Fibroblast of gingiva (primary cell): ENCODE results near the gene ANXA10.
"Not testable (repeated sequence)": the region's sequence is repeated elsewhere in the genome, so short reads cannot be mapped to it uniquely, and the experiment has no call there.

ENCODE experiments used
- DNase-seq: peaks from one replicate; pipeline ENCODE4 v3.0.0-alpha.2; 2011; ENCODE audit warnings: low read depth

ANXA10 gene, protein sequence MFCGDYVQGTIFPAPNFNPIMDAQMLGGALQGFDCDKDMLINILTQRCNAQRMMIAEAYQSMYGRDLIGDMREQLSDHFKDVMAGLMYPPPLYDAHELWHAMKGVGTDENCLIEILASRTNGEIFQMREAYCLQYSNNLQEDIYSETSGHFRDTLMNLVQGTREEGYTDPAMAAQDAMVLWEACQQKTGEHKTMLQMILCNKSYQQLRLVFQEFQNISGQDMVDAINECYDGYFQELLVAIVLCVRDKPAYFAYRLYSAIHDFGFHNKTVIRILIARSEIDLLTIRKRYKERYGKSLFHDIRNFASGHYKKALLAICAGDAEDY

DNA sequence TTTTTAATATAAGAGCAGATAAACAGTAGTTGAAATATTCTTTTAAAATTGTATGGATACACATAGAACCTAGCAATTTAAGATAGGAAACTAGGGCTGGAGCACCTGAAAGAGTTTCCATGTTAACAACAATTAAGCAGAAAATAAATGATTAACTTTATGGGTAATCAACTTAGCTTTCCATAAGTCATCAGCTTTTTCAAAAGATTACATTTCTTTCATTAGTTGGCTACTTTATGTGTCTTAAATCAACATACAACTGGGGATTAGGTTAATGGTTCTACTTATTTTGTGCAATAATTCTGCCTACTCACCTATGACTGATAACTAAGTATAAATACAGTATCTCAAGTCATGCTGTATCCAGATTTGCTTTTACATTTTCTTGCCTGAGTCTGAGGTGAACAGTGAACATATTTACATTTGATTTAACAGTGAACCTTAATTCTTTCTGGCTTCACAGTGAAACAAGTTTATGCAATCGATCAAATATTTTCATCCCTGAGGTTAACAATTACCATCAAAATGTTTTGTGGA lies at the start of gene ANXA10:
ANXA10 (plus strand) TSS at position 362 of the 537 bp plus-strand sequence; CDS start at position 526, 164 bp downstream.
- no peak for DNase-seq

DNA sequence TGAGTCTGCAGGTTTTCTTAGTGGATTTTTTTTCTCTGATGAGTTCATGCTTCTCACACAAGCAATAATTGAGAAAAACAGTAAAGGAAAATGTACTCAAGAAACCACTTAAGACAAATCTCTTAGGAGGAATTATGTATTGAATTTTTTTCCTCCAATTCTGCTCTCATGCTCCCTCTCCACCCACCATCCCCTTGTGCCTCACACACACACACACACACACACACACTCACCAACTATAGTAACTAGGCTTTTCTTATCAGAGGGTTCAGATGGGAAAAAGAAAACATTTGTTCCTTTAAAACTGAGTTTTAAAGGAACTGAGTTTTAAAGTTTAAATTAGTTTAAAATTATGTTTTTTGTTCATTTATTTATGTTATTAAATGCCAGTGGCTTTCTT lies 47.0 kb upstream of the ANXA10 start:
- no peak for DNase-seq

DNA sequence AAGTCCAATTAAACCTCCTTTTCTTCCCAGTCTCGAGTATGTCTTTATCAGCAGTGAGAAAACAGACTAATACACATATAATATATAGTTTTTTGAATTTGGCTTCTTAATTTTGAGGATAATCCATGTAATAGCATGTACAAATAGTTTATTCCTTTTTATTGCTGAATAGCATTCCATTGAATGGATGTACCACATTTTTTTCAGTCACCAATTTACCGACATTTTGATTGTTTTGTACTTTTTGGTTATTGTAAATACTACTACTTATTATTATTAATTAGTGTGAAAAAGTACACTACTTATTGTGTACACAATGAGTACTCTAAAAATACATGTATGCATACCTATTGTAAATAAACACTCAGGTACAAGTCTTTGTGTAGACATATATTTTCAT lies 42.3 kb upstream of the ANXA10 start:
- DNase-seq: no peak

DNA sequence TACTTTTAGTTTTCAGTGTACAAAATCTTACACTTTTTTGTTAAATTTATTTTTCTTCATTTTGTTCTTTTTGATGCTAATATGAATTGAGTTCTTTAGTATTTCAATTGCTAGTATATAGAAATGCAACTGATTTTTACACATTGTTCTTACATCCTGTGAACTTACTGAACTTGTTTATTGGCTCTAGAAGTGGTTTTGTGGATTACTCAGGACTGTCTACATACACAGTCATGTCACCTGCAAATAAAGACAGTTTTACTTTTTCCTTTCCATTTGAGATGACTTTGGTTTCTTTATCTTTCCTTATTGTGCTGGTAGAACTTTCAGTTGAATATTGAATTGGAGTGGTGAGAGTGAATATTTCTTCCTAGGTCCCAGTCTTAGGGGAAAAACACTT lies 40.8 kb upstream of the ANXA10 start:
- DNase-seq: no peak

DNA sequence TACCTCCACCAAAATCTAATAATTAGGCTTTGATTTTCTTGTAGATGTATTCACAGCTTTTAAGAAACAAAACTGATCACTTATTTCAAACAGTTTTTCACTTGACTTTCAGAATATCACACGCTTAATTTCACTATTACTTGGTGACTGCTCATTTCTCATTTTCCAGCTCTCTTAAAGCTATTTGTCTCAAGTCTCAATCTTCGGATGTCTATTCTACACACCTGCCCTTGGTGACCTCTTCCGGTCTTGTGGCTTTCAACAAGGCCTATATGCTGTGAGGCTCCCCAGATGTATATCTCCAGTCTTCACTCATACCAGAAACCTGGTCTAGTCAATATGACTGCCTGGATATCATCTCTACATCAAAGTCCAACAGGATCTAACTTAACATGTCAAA lies 34.9 kb upstream of the ANXA10 start:
- no peak for DNase-seq

DNA sequence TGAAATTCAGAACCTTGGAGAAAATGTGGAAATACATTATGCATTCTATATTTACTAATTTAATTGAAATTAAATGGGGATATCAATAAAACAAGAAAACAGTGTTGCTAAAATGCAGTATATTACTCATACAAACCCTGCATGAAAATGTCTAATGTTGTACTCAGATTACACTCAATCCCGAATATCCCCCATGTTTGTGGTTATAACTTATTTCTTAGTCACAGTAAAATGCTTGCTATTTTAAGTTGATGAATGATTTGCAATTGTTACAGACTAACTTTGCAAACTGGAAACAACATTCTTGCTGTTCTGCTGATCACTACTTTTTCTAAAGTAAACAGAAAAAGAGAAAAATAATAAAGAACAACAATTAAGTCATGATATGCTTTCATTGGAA lies 33.1 kb upstream of the ANXA10 start:
- DNase-seq: peak; percentile 5

DNA sequence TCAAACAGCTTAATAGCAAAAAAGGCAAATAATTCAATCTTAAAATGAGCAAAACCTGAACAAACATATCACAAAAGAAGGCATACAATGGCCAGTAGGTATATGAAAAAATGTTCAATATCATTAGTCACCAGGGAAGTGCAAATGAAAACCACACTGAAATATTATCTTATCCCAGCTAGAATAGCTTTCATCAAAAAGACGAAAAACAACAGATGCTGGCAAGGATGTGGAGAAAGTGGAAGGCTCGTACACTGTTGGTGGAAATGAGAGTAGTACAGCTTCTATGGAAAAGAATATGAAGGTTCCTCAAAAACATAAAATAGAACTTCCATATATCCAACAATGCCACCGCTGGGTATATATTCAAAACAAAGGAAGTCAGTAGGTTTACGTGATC lies 29.3 kb upstream of the ANXA10 start:
- DNase-seq: no peak

DNA sequence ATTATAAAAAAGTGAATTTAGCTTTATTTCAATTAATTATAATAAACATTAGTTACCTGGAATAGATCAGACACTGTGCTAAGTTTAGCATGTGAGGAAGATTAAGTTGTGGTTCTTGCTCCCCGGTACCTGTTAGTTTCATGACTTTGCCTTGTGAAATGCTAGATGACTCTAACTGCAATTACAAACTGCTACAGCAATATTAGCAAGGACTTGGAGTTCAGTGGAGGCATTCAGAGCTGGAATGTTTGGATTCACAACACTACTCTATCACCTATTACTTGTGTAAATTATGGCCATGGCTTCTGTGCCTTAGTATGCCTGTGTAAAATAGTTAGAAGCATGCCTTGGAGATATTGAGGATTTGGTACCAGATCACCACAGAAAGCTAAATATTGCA lies 21.4 kb upstream of the ANXA10 start:
- no peak for DNase-seq

DNA sequence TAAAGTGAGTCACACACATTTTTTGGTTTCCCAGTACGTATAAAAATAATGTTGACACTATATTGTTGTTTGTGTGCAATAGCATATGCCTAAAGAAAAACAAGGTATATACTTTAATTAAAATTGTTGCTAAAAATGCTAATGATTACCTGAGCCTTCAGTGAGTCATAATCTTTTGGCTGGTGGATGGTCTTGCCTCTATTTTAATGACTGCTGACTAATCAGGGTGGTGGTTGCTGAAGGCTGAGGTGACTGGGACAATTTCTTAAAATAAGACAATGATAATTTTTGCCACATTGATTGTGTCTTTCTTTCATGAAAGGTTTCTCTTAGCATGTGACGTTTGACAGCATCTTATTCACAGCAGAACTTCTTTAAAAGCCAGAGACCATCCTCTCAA lies 21.0 kb upstream of the ANXA10 start:
- DNase-seq: no peak

DNA sequence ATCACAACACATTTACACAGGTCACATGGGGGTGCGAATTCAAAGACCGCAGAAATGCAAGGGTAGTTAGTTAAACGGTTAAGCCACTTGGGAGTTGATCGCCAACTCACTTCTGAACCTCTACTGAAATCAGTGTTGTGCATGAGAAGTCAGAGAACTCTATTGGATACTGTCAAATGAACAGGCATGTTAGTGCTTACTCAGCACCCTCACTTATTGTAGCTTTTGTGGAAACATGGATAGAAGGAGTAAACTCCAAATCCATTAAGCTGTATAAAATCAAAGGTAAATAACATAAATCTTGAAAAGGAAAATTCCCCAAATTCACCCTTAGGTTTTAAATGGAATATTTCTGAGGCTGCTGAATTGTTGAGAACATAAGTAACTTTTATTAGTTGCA lies 17.5 kb upstream of the ANXA10 start:
- DNase-seq: no peak

DNA sequence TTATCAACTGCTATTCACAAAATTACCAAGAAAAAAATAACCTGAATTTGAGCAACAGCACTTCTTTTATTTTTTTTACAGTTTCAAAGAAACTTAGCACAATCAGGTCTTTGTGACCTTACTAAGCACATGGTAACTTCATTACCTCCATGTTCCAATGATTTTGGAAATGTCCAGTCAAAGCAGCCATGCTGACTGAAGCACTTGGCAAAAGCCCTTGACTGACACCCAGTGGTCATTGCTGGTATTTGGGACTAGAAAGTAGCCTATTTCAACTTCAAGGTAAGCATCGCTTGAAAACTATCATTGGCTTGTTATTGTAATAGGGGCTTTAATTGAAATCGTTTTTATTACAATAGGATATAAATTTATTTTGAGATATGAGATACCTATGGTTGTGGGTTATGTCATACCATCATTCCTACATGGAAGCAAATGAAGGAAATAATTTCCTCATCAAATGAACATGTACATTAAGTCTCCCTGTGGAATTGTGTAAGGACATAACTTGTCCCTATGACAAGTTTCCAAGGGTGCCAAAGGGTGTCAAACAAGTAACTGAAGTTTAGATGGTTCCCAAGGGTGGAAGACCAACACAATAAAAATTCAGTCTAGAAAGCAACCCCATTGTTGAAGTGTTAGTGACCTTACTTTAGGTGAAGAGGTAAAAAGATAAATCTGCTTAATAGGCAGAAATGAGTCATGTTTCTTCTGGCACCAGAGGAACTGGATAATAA lies 15.2 kb upstream of the ANXA10 start:
- DNase-seq: peak; percentile 34

DNA sequence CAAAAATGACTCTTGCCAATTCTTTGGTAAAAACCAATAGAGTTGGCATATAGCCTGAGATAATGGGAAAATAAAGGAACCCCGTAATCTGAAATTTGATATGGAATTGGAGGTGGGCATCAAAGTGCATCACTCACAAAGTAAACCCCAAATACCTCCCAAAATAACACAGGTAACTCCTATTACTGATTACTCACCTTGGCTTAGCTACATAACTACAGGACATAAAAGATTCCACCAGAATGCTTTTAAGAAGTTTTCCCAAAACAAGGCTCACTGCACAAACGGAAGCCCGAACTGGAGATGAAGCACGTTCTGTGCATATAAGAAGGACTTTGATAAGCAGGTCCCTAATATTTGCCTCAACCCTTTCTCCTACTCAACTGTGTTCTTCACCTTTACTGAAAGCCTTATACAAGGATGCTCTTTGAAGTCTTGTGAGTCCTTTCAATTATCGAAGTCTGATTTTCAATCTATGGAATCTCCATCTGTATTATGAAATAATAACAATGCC lies 14.6 kb upstream of the ANXA10 start:
- no peak for DNase-seq

DNA sequence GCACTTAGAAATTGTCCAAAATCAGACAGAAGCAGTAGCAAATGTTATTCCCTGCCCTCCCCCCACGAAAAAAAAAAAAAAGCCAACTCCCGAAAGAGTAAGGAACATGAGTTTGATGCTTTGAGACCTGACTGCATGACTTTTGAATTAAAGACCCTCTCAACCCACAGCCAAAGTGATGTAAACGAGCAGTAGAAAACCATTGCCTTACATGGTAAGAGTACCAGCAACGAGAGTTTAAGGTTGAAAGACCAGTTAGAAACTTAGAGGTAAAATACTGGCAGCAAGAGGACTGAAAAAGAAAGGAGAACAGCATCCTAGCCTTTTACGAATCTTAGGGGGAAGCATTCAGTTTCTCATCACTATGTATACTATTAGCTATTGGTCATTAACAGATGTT lies 10.0 kb upstream of the ANXA10 start:
- DNase-seq: no peak

DNA sequence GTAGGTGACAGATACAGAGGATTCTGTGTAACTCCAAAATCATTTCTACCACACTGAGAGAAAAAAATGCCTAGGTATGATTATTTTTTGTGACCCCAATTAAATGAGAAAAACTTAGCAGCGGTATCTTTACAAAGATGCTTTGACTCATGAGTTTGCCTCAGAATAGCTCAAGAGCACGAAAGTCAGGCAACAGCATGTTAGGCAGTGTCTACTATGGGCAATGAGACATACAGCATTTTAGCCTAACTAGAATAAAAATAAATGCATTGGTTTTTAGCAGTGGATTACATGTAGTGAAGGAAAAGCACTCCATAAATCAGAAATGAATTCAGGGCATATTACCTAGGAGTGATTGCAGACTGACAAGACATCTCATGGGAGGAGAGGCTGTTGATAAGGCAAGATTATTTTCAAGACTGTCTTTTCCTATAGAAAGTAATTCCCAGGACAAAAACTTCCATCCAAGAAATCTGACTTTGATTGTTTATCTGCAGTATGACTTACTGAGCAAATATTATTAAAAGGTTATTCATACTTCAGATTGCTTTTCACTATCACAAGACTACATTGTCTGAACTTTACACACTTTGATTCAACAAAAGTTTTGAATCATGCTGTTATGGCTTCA lies 3.6 kb downstream of the ANXA10 start:
- DNase-seq: no peak

DNA sequence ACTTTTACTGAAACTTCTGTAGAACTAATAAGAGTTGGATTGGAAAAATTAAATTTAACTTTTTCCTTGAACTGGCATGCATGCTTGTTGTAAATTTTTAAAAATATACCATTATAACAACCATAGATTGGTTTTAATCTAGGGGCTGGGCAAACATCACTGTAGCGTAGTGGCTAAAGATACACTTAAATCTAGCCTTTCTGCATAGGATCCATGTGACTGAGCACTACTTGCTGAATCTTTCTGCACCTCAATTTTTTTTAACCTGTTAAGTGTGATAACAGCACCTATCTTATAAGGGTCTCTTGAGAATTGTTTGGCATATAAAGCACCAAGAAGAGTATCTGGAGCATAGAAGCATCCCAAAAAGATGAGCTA lies 4.1 kb downstream of the ANXA10 start:
- DNase-seq: no peak

DNA sequence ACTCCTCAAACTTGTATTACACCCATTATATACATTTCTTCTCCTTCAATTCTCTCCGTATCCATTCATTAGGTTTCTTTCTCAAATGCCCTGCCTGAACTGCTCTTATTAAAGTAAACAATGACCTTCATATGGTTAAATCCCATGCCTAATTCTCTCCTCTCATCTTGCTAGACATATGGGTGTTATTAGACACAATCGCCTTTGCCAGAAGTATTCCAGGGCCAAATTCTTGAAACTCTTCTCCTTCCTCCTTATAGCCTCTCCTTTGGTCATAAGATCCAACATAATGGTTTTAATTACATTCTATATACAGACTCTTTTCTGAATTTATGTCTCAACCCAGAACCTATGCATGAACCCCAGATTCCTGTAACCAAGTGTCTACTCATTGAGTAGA lies 4.8 kb downstream of the ANXA10 start:
- DNase-seq: peak; percentile 49

DNA sequence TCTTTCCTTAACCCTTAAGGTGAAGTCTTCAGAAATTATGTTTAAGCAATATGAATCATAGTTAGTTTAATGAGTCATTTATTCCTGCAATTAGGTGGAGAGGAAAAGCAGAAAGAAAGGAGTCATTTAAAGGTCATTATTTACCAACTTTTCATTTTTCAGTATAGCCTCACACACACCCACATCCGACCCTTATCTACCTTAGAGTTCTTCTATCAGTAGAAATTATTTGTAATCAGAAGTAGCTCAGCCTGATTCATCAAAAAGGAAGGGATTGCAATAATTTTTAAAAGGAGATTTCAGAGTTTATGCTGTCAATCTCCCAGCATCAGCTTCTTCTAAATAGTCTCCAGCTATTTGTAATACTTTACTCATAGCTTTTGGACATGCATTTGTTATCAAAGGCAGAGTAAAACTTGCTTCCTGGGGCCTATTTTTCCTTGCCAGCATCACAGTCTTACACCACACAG lies 5.9 kb downstream of the ANXA10 start:
- no peak for DNase-seq

DNA sequence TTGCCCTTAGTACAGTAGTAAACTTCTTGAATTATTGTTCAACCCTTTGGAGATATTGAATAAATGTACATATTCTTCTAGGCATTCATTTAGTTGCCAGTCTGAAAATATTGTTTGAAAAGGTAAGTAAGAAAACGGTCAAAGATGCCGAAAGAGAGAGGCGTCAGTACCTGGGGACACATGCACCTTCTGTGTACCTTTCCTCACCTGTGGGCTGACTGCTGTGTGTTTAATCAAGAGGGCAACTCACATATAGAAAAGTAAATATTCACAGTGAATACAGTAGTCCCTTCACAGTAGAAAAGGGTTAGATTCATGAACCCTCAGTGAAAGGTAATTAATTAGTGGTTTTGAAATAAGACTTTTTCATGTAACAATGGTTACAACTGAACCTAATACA lies 6.9 kb downstream of the ANXA10 start:
- DNase-seq: no peak

DNA sequence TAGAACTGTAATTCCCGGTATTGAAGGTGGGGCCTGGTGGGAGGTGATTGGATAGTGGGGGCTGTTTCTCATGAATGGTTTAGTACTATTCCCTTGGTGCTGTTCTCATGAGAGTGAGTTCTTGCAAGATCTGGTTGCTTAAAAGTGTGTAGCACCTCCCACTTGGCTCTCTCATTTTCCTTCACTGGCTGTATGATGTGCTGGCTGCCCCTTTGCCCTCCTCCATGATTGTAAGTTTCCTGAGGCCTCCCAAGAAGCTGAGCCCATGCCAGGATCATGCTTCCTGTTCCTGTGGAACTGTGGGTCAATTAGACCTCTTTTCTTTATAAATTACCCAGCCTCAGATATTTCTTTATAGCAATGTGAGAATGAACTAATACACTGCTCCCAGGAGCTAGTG lies 8.7 kb downstream of the ANXA10 start:
- DNase-seq: no peak

DNA sequence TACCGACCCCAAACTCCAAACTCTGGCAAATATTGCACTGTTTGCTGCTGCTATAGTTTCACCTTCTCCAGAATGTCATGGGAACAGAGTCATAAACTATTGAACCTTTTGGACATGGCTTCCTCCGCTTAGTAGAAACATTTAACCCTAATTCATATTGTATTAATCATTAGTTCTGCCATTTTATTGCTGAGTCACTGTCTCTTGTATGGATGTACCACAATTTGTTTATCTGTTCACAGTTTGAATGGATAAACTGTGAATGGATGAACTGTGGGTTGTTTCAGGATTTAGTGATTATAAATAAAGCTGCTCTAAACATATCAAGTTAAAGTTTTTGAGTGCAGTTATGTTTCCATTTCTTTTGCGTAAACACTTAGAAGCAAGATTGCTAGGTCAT lies 10.1 kb downstream of the ANXA10 start:
- no peak for DNase-seq

DNA sequence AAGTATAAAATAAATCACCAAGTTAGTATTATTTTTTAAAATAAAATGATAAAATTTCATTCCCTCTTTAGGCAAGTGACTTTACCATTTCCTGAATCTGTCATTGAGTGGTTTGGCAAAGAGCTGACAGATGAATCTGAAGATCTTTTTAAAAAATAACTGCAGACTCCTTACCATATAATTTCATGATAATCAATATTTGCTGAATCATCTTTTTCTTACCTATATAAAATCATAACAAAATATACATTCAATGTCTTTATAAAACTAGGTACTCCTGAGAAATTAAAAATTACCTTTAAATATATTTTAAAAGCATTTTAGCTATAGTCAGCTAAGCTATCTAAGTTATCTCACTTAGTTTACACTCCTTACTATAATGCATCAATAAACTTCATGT lies 17.2 kb downstream of the ANXA10 start:
- no peak for DNase-seq

DNA sequence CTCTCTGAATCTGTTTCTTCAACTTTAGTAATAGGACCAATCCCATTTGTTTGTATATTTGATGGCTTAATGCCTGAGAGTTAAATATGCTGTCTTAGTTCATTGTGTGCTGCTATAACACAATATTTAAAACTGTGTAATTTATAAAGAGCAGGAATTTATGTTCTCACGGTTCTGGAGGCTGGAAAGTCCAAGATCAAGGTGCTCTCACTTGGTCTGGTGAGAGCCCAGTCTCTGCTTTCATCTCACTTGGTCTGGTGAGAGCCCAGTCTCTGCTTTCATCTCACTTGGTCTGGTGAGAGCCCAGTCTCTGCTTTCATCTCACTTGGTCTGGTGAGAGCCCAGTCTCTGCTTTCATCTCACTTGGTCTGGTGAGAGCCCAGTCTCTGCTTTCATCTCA lies 20.7 kb downstream of the ANXA10 start:
- not testable (repeated sequence) for DNase-seq
